ENCODE data around the gene TPGS1.

The TPGS1 gene

GRCh38 chr19:558770-559439 is 51.6 kb downstream of the TPGS1 start:
- no peak overlapping the region for H3K4me3 ChIP-seq (ENCODE audit: low read depth, low read length)
- TF ChIP-seq, protein P1, sequence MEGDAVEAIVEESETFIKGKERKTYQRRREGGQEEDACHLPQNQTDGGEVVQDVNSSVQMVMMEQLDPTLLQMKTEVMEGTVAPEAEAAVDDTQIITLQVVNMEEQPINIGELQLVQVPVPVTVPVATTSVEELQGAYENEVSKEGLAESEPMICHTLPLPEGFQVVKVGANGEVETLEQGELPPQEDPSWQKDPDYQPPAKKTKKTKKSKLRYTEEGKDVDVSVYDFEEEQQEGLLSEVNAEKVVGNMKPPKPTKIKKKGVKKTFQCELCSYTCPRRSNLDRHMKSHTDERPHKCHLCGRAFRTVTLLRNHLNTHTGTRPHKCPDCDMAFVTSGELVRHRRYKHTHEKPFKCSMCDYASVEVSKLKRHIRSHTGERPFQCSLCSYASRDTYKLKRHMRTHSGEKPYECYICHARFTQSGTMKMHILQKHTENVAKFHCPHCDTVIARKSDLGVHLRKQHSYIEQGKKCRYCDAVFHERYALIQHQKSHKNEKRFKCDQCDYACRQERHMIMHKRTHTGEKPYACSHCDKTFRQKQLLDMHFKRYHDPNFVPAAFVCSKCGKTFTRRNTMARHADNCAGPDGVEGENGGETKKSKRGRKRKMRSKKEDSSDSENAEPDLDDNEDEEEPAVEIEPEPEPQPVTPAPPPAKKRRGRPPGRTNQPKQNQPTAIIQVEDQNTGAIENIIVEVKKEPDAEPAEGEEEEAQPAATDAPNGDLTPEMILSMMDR (IDR thresholded peaks at IDR 0.05; ENCODE audit: insufficient read depth, low read depth, low read length, missing control alignments) = no peak
- no peak for DNase-seq (ENCODE audit: low read depth)

DNA sequence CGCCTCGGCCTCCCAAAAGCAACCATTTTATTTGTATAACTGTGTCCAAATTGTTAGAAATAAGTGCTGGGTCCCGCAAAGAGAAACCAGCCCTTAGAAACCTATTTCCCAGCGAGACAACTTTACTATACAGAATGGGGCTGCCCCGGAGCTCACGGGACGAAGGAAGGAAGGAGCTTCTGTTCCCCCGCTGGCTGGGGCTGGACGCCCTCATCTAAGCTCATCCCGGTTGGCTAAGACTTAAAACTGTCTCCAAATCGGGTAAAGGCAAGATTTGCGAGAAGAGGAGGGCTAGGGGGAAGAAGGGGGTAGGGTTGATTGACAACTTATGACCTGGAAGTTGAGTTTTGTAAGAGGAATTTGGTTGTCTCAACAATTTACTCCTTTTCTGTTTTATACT is 52.8 kb downstream of the TPGS1 start:
- no peak overlapping the region for H3K4me3 ChIP-seq (ENCODE audit: low read depth, low read length)
- DNase-seq (ENCODE audit: low read depth) = no peak
- TF ChIP-seq, protein P1 (IDR thresholded peaks at IDR 0.05; ENCODE audit: insufficient read depth, low read depth, low read length, missing control alignments) = no peak

DNA sequence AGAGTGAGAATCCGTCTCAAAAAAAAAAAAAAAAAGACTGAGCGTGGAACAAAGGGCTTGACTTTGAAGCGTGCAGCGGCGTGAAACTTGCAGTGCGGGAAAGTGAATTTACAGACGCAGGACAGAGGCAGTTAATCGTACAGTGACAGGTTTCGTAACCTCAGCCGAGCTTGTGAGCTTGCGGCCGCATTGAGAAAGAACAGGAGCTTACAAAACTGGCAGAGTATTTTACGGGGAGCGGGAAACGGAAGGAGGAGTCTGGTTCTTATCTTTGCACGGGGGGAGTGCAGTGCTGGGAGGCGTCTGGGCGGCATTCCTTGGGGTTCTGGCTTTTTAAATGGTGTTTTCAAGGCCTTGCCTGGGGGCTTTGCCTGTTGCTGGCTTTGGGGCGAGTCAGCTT is 59.1 kb downstream of the TPGS1 start:
- no peak for DNase-seq (ENCODE audit: low read depth)
- H3K4me3 ChIP-seq (ENCODE audit: low read depth, low read length) = no peak overlapping the region
- TF ChIP-seq, protein P1 (IDR thresholded peaks at IDR 0.05; ENCODE audit: insufficient read depth, low read depth, low read length, missing control alignments) = no peak

DNA sequence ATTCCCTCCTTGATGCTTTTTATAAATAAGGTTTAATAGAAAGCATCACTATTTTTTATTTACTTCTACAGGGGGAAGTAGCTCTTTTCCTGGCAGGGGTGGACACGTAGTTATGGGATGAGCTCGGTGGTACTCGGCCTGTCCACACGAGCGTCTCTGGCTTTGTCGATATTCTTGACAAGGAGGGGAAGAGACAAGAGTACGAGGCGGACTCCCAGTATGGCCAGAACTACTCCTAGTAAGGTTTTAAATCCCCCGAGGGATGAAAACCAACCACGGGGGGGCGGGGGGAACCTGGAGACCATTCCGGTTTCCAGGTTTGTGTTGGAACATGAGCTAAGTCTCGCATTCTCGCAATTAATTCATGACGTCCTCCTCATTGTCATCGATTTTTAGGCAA is 59.5 kb downstream of the TPGS1 start:
- TF ChIP-seq, protein P1 (IDR thresholded peaks at IDR 0.05; ENCODE audit: insufficient read depth, low read depth, low read length, missing control alignments) = no peak
- DNase-seq (ENCODE audit: low read depth) = no peak
- no peak overlapping the region for H3K4me3 ChIP-seq (ENCODE audit: low read depth, low read length)

DNA sequence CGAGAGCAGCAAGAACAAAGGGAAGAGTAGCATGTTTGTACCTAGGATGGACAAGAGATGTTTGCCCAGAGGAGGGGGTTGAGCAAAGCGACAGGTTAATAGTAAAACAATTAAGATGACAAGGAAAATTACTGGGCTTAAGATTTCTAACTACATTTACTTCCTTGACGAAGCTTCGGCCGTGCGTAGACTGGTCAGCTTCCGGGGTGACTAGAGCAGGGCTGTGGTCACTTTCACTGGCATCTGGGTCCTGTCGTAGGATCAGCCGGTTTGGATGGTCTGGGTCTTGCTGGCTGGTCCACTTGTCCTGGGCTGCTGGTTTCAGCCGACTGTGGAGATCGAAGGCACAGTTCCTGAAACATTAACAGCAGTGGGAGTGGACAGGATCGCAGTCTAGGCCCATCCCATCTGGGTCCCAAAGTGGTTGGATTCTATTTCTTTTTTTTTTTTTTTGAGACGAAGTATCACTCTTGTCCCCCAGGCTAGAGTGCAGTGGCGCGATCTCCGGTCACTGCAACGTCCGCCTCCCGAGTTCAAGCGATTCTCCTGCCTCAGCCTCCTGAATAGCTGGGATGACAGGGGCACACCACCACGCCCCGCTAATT is 60.1 kb downstream of the TPGS1 start:
- TF ChIP-seq, protein P1 (IDR thresholded peaks at IDR 0.05; ENCODE audit: insufficient read depth, low read depth, low read length, missing control alignments) = no peak

More for the DNA sequence above, 60.1 kb downstream of the TPGS1 start:
- H3K4me3 ChIP-seq (ENCODE audit: low read depth, low read length) = no peak overlapping the region
- no peak for DNase-seq (ENCODE audit: low read depth)

All from GM12865 (cell line).